ENCODE data around the gene DDI2.
"Not testable (repeated sequence)": the region's sequence is repeated elsewhere in the genome, so short reads cannot be mapped to it uniquely, and the experiment has no call there.

Gene DDI2

GRCh38 chr1:15692121-15692682, 74.9 kb downstream of the DDI2 start:
- H3K27ac ChIP-seq (ENCODE audit: low read depth, low read length) = no peak overlapping the region

GRCh38 chr1:15693371-15693770, 76.1 kb downstream of the DDI2 start:
- Histone ChIP-seq H3K27me3 (ENCODE audit: control insufficient read depth, insufficient read depth, low read length) (no peaks in the 10 kb centered on the region), H3K27ac (ENCODE audit: low read depth, low read length) (no peak overlapping the region), H3K9me3 (ENCODE audit: control insufficient read depth, insufficient read depth, low read depth, low read length) (no peaks in the 10 kb centered on the region), H3K9ac (ENCODE audit: low read length) (no peak overlapping the region), H3K4me1 (ENCODE audit: control insufficient read depth, insufficient read depth, low read length) (no peaks in the 10 kb centered on the region), H3K36me3 (ENCODE audit: control insufficient read depth, insufficient read depth, low read length) (peaks cover 7% of the 10 kb centered on the region), H3K4me3 (ENCODE audit: low read depth, low read length) (no peak overlapping the region)

More at GRCh38 chr1:15692121-15692682, 74.9 kb downstream of the DDI2 start:
- H3K27me3 ChIP-seq (ENCODE audit: control insufficient read depth, insufficient read depth, low read length) = no peaks in the 10 kb centered on the region
- H3K36me3 ChIP-seq (ENCODE audit: control insufficient read depth, insufficient read depth, low read length) = peaks cover 10% of the 10 kb centered on the region
- 0 out of 2 replicates have a peak, but pooled peaks cover 3% of the 10 kb centered on the region for H3K9me3 ChIP-seq (ENCODE audit: control insufficient read depth, insufficient read depth, low read depth, low read length)
- no peak overlapping the region for H3K4me3 ChIP-seq (ENCODE audit: low read depth, low read length)
- H3K4me1 ChIP-seq (ENCODE audit: control insufficient read depth, insufficient read depth, low read length) = no peaks in the 10 kb centered on the region
- H3K9ac ChIP-seq (ENCODE audit: low read length) = no peak overlapping the region

DNA sequence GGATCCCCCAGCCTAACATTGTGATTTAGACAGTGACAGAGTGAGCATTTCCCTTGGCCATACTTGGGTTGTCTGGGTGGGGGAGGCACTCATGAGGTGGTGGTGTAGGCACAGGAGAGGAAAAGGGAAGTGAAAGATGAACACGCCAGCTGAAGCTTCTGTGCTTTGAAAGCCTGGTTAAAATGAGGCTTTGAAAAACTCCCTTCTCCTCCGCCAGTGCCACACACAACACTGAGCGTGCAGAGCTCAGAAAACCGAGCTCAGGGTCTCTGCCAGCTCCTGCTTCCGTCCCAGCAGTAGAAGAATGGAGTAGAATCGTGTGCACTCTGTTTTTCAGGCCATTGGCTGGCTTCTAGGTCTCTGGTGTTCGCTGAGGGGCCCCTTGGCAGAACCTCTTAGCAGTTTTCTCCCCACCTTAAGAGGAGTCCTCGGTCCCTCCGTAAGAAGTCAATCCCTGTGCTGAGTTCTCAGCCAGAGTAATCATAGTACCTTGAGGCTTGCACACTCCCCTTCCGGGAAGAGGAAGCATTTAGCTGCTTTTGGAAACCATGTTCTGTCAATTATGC, 79.8 kb downstream of the DDI2 start:
- Histone ChIP-seq H3K27me3 (ENCODE audit: control insufficient read depth, insufficient read depth, low read length) (no peaks in the 10 kb centered on the region), H3K36me3 (ENCODE audit: control insufficient read depth, insufficient read depth, low read length) (no peaks in the 10 kb centered on the region; the same call in 1 of the 2 replicates), H3K9me3 (ENCODE audit: control insufficient read depth, insufficient read depth, low read depth, low read length) (no peaks in the 10 kb centered on the region), H3K4me1 (ENCODE audit: control insufficient read depth, insufficient read depth, low read length) (no peaks in the 10 kb centered on the region), H3K27ac (ENCODE audit: low read depth, low read length) (no peak overlapping the region), H3K9ac (ENCODE audit: low read length) (no peak overlapping the region), H3K4me3 (ENCODE audit: low read depth, low read length) (no peak overlapping the region)

- no peak overlapping the region for H3K4me3 ChIP-seq (ENCODE audit: low read depth, low read length)
Observed at GRCh38 chr1:15698201-15698600, 80.9 kb downstream of the DDI2 start.

GRCh38 chr1:15699321-15699720, 82.1 kb downstream of the DDI2 start:
- not testable (repeated sequence) for H3K9ac ChIP-seq (ENCODE audit: low read length); H3K27ac ChIP-seq (ENCODE audit: low read depth, low read length); H3K9me3 ChIP-seq (ENCODE audit: control insufficient read depth, insufficient read depth, low read depth, low read length); H3K4me3 ChIP-seq (ENCODE audit: low read depth, low read length); H3K27me3 ChIP-seq (ENCODE audit: control insufficient read depth, insufficient read depth, low read length); H3K4me1 ChIP-seq (ENCODE audit: control insufficient read depth, insufficient read depth, low read length); H3K36me3 ChIP-seq (ENCODE audit: control insufficient read depth, insufficient read depth, low read length)

More at GRCh38 chr1:15698201-15698600, 80.9 kb downstream of the DDI2 start:
- Histone ChIP-seq H3K9ac (ENCODE audit: low read length) (no peak overlapping the region), H3K27ac (ENCODE audit: low read depth, low read length) (no peak overlapping the region), H3K36me3 (ENCODE audit: control insufficient read depth, insufficient read depth, low read length) (no peaks in the 10 kb centered on the region; the same call in 1 of the 2 replicates), H3K4me1 (ENCODE audit: control insufficient read depth, insufficient read depth, low read length) (no peaks in the 10 kb centered on the region), H3K9me3 (ENCODE audit: control insufficient read depth, insufficient read depth, low read depth, low read length) (no peaks in the 10 kb centered on the region), H3K27me3 (ENCODE audit: control insufficient read depth, insufficient read depth, low read length) (no peaks in the 10 kb centered on the region)

DNA sequence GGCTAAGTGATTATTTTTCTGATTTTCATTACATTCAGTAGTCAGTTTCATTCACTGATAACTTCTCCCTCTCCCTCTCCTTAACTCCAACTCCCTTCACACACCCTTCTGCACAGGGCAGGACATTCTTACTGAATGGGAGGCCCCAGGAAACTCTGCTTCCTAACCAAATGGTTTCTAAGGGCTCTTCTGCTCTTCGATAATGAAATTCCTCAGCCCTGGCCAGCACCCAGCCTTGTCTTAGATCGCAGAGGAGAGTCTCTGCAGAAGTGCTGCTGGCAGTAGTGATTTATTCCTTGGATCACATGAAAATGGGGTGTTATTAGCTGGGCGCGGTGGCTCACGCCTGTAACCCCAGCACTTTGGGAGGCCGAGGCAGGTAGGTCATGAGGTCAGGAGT, 83.2 kb downstream of the DDI2 start:
- Histone ChIP-seq H3K27me3 (ENCODE audit: control insufficient read depth, insufficient read depth, low read length) (no peaks in the 10 kb centered on the region), H3K36me3 (ENCODE audit: control insufficient read depth, insufficient read depth, low read length) (peaks cover 10% of the 10 kb centered on the region), H3K4me3 (ENCODE audit: low read depth, low read length) (no peak overlapping the region), H3K9me3 (ENCODE audit: control insufficient read depth, insufficient read depth, low read depth, low read length) (no peaks in the 10 kb centered on the region), H3K4me1 (ENCODE audit: control insufficient read depth, insufficient read depth, low read length) (no peaks in the 10 kb centered on the region), H3K9ac (ENCODE audit: low read length) (no peak overlapping the region), H3K27ac (ENCODE audit: low read depth, low read length) (no peak overlapping the region)

DNA sequence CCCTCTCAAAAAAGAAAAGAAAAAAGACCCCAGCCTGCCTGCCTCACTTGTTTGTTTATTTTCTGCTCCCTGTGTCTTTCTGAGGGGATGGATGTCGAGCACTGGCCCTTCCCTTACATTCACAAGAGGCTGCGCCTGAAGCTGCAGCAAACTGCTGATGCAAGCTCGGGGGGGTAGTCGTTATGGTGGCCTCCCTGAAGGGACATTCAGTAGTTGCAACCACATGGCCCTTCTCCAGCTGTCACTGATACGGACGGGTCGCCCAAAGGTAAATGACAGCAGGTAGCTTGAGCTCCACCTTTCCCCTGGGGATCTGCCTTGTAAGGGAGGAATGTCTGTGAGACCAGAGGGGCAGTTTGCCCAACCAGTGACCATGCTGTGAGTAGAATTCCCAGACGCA, 84.5 kb downstream of the DDI2 start:
- Histone ChIP-seq H3K36me3 (ENCODE audit: control insufficient read depth, insufficient read depth, low read length) (peaks cover 16% of the 10 kb centered on the region), H3K9ac (ENCODE audit: low read length) (no peak overlapping the region), H3K27ac (ENCODE audit: low read depth, low read length) (no peak overlapping the region), H3K27me3 (ENCODE audit: control insufficient read depth, insufficient read depth, low read length) (no peaks in the 10 kb centered on the region), H3K4me1 (ENCODE audit: control insufficient read depth, insufficient read depth, low read length) (no peaks in the 10 kb centered on the region), H3K9me3 (ENCODE audit: control insufficient read depth, insufficient read depth, low read depth, low read length) (no peaks in the 10 kb centered on the region), H3K4me3 (ENCODE audit: low read depth, low read length) (no peak overlapping the region)

GRCh38 chr1:15702722-15703550, 85.7 kb downstream of the DDI2 start:
- Histone ChIP-seq H3K27me3 (ENCODE audit: control insufficient read depth, insufficient read depth, low read length) (no peaks in the 10 kb centered on the region), H3K27ac (ENCODE audit: low read depth, low read length) (no peak overlapping the region), H3K9me3 (ENCODE audit: control insufficient read depth, insufficient read depth, low read depth, low read length) (no peaks in the 10 kb centered on the region), H3K36me3 (ENCODE audit: control insufficient read depth, insufficient read depth, low read length) (peaks cover 16% of the 10 kb centered on the region), H3K4me3 (ENCODE audit: low read depth, low read length) (no peak overlapping the region), H3K4me1 (ENCODE audit: control insufficient read depth, insufficient read depth, low read length) (no peaks in the 10 kb centered on the region), H3K9ac (ENCODE audit: low read length) (no peak overlapping the region)

GRCh38 chr1:15703562-15703961, 86.3 kb downstream of the DDI2 start:
- no peak overlapping the region for H3K4me3 ChIP-seq (ENCODE audit: low read depth, low read length)

DNA sequence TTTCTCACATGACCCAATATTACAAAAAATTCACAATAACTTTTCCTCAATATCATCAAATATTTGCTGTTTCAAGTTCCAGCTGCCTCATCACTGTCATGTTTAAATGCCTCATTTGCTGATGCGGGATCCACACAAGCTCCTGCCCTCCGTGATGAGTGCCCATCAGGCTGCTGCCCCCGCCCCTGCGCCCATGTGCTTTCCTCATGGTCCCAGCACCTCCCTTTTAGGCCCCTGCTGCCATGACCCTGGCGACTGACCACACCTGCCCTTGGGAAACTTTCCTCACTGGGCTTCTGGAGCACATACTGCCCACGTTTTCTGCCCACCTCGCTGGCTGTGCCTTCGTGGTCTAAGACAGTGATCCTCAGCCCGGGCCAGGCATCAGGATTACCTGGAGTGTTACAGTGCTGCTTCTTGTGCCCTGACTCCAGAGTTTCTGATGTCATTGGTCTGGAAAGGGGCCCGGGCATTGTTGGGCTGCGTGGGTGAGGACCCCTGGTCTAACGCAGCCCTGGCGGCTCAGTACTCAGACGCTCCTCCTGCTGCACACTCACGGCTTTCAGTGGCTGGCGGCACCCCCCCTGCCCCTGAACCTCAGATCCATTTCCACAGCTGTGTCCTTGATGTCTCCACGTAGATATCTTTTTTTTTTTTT, 87.4 kb downstream of the DDI2 start:
- Histone ChIP-seq H3K9me3 (ENCODE audit: control insufficient read depth, insufficient read depth, low read depth, low read length) (no peaks in the 10 kb centered on the region), H3K4me1 (ENCODE audit: control insufficient read depth, insufficient read depth, low read length) (no peaks in the 10 kb centered on the region), H3K36me3 (ENCODE audit: control insufficient read depth, insufficient read depth, low read length) (peaks cover 19% of the 10 kb centered on the region), H3K27ac (ENCODE audit: low read depth, low read length) (no peak overlapping the region), H3K4me3 (ENCODE audit: low read depth, low read length) (no peak overlapping the region), H3K27me3 (ENCODE audit: control insufficient read depth, insufficient read depth, low read length) (no peaks in the 10 kb centered on the region), H3K9ac (ENCODE audit: low read length) (no peak overlapping the region)

More at GRCh38 chr1:15703562-15703961, 86.3 kb downstream of the DDI2 start:
- Histone ChIP-seq H3K4me1 (ENCODE audit: control insufficient read depth, insufficient read depth, low read length) (no peaks in the 10 kb centered on the region), H3K27me3 (ENCODE audit: control insufficient read depth, insufficient read depth, low read length) (no peaks in the 10 kb centered on the region), H3K36me3 (ENCODE audit: control insufficient read depth, insufficient read depth, low read length) (peaks cover 16% of the 10 kb centered on the region), H3K9ac (ENCODE audit: low read length) (no peak overlapping the region), H3K27ac (ENCODE audit: low read depth, low read length) (no peak overlapping the region), H3K9me3 (ENCODE audit: control insufficient read depth, insufficient read depth, low read depth, low read length) (no peaks in the 10 kb centered on the region)

DNA sequence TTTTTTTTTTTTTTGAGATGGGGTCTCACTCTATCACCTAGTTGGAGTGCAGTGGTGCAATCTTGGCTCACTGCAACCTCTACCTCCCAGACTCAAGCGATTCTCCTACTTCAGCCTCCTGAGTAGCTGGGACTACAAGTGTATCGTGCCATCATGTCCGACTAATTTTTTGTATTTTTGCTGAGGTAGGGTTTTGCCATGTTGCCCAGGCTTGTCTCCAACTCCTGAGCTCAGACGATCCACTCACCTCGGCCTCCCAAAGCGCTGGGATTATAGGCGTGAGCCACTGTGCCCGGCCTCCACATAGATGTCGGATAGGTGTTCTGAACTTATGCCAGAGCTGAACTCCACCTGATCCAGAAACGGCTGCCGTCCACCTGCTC, 87.9 kb downstream of the DDI2 start:
- Histone ChIP-seq H3K27me3 (ENCODE audit: control insufficient read depth, insufficient read depth, low read length) (no peaks in the 10 kb centered on the region), H3K27ac (ENCODE audit: low read depth, low read length) (no peak overlapping the region), H3K36me3 (ENCODE audit: control insufficient read depth, insufficient read depth, low read length) (peaks cover 19% of the 10 kb centered on the region), H3K4me1 (ENCODE audit: control insufficient read depth, insufficient read depth, low read length) (no peaks in the 10 kb centered on the region), H3K9me3 (ENCODE audit: control insufficient read depth, insufficient read depth, low read depth, low read length) (no peaks in the 10 kb centered on the region), H3K9ac (ENCODE audit: low read length) (no peak overlapping the region), H3K4me3 (ENCODE audit: low read depth, low read length) (no peak overlapping the region)

All from HUES6 (cell line).